MM.1S (cell line): ENCODE measurements around the gene ANGEL1.

Source experiments
- DNase-seq: peaks from one replicate; pipeline ENCODE4 v3.0.0-alpha.2; 2015
- H2AFZ ChIP-seq: fragments of 300-600 bp; sonication (generic); 2 replicates; pipeline ENCODE4 v1.6.0; 2016; ENCODE audit warnings: antibody characterized with exemption, low read length
- H3F3A ChIP-seq: fragments of 300-600 bp; sonication (generic); 2 replicates; pipeline ENCODE4 v1.6.1; 2016; ENCODE audit warnings: mild to moderate bottlenecking, antibody characterized with exemption, low read length, moderate library complexity, mixed read lengths; ENCODE audit not compliant: insufficient read depth
- H3K27ac ChIP-seq: fragments of 300-600 bp; sonication (generic); 2 replicates; pipeline ENCODE4 v1.5.1; 2016; ENCODE audit warnings: mild to moderate bottlenecking, low read length
- H3K27me3 ChIP-seq: fragments of 300-600 bp; sonication (generic); replicated peaks from 2 replicates; pipeline ENCODE4 v1.6.0; 2016; ENCODE audit warnings: low read length; ENCODE audit not compliant: insufficient read depth
- H3K36me3 ChIP-seq: fragments of 300-600 bp; sonication (generic); replicated peaks from 2 replicates; pipeline ENCODE4 v1.6.1; 2016; ENCODE audit warnings: mild to moderate bottlenecking, low read length, mixed read lengths; ENCODE audit not compliant: insufficient read depth
- H3K4me1 ChIP-seq: fragments of 300-600 bp; sonication (generic); 2 replicates; pipeline ENCODE4 v1.6.1; 2016; ENCODE audit warnings: low read length, mixed read lengths
- H3K4me2 ChIP-seq: fragments of 300-600 bp; sonication (generic); 2 replicates; pipeline ENCODE4 v1.6.0; 2016; ENCODE audit warnings: low read depth, low read length
- H3K4me3 ChIP-seq: fragments of 300-600 bp; sonication (generic); 2 replicates; pipeline ENCODE4 v1.5.1; 2016; ENCODE audit warnings: low read length, mixed read lengths
- H3K79me2 ChIP-seq: fragments of 300-600 bp; sonication (generic); 2 replicates; pipeline ENCODE4 v1.6.1; 2016; ENCODE audit warnings: mixed run types, low read length, mixed read lengths
- H3K9ac ChIP-seq: fragments of 300-600 bp; sonication (generic); 2 replicates; pipeline ENCODE4 v1.6.1; 2016; ENCODE audit warnings: low read length, mixed read lengths
- H3K9me2 ChIP-seq: fragments of 300-600 bp; sonication (generic); replicated peaks from 2 replicates; pipeline ENCODE4 v1.6.1; 2016; ENCODE audit warnings: mild to moderate bottlenecking, low read length, mixed read lengths; ENCODE audit not compliant: insufficient read depth
- H3K9me3 ChIP-seq: fragments of 300-600 bp; sonication (generic); replicated peaks from 2 replicates; pipeline ENCODE4 v1.6.1; 2016; ENCODE audit warnings: mild to moderate bottlenecking, low read length, mixed read lengths; ENCODE audit not compliant: insufficient read depth
- H4K20me1 ChIP-seq: fragments of 300-600 bp; sonication (generic); 2 replicates; pipeline ENCODE4 v1.6.1; 2016; ENCODE audit warnings: mild to moderate bottlenecking, low read length, moderate library complexity, mixed read lengths; ENCODE audit not compliant: insufficient read depth
- EZH2 ChIP-seq: fragments of 300-600 bp; sonication (generic); optimal IDR thresholded peaks from 2 replicates; pipeline ENCODE3; 2017; ENCODE audit warnings: low read depth, mild to moderate bottlenecking, antibody characterized with exemption, low read length, mixed read lengths
- EZH2phosphoT487 ChIP-seq: fragments of 300-600 bp; sonication (generic); IDR thresholded peaks from 2 replicates; pipeline ENCODE4 v1.6.1; 2018; ENCODE audit warnings: antibody characterized with exemption, low read length
- TF ChIP-seq, protein P1 (sequence below): fragments of 300-600 bp; sonication (generic); IDR thresholded peaks from 2 replicates; pipeline ENCODE4 v1.5.1; 2016; ENCODE audit warnings: antibody characterized with exemption, low read length, mixed read lengths

Gene ANGEL1

DNA sequence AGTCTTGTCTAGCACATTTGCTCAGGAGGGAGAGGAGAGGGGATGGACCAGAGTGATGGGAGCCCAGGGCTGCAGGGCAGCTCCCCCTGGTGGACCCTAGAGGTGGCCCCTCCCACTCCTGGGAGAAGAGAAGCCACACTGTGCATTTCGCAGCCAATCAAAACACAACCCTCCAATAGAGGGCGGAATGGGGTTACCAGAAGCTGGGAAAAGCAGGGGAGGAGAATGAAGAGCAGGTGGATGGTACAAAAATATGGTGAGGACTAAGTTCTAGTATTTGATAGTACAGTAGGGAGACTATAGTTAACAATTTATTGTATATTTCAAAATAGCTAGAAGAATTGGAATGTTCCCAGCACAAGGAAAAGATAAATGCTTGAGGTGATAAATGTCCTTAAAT lies 27.8 kb downstream of the ANGEL1 start:
- Histone ChIP-seq H3K4me3 (no peak overlapping the region), H3K4me2 (no peak overlapping the region), H3K27me3 (no peaks in the 10 kb centered on the region), H3K4me1 (no peaks in the 10 kb centered on the region), H3K27ac (no peak overlapping the region), H3F3A (no peaks in the 10 kb centered on the region), H3K9me2 (no peaks in the 10 kb centered on the region), H4K20me1 (no peaks in the 10 kb centered on the region), H3K9ac (no peak overlapping the region), H2AFZ (no peak overlapping the region), H3K79me2 (no peaks in the 10 kb centered on the region), H3K9me3 (no peaks in the 10 kb centered on the region), H3K36me3 (no peaks in the 10 kb centered on the region)
- peak; percentile 34 for DNase-seq
- no peak for TF ChIP-seq EZH2phosphoT487
- TF ChIP-seq, protein P1, sequence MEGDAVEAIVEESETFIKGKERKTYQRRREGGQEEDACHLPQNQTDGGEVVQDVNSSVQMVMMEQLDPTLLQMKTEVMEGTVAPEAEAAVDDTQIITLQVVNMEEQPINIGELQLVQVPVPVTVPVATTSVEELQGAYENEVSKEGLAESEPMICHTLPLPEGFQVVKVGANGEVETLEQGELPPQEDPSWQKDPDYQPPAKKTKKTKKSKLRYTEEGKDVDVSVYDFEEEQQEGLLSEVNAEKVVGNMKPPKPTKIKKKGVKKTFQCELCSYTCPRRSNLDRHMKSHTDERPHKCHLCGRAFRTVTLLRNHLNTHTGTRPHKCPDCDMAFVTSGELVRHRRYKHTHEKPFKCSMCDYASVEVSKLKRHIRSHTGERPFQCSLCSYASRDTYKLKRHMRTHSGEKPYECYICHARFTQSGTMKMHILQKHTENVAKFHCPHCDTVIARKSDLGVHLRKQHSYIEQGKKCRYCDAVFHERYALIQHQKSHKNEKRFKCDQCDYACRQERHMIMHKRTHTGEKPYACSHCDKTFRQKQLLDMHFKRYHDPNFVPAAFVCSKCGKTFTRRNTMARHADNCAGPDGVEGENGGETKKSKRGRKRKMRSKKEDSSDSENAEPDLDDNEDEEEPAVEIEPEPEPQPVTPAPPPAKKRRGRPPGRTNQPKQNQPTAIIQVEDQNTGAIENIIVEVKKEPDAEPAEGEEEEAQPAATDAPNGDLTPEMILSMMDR = peak; percentile 69
- TF ChIP-seq EZH2 = no peak

DNA sequence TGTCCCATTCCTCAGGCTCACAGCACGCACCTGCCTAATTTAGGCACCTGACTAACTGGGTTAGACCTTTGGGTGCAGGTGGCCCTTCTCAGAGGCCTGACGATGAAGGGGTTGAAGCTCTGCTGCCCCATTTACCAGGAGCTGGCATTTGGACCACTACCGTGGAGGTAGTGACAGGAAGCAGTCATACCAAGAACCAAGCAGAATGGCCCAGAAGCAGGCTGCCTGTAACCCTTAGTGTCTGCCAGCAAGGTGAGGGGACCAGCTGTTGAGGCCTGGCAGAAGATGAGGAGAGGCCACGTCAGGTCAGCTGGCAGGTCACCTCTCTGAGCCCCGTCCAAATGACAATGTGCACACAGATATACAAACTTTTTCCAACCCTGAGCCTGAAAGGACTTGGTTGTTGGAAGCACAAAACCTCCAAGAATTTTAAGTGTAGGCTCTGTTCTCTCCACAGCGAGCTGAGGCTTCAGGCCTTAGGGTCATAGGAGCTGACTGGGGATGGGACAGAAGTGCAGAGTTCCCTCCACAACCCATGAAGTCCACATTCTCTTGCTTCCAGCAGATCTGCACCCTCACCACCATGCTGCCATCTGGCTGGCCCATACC lies 28.3 kb downstream of the ANGEL1 start:
- Histone ChIP-seq H3F3A (no peaks in the 10 kb centered on the region), H3K36me3 (no peaks in the 10 kb centered on the region)

DNA sequence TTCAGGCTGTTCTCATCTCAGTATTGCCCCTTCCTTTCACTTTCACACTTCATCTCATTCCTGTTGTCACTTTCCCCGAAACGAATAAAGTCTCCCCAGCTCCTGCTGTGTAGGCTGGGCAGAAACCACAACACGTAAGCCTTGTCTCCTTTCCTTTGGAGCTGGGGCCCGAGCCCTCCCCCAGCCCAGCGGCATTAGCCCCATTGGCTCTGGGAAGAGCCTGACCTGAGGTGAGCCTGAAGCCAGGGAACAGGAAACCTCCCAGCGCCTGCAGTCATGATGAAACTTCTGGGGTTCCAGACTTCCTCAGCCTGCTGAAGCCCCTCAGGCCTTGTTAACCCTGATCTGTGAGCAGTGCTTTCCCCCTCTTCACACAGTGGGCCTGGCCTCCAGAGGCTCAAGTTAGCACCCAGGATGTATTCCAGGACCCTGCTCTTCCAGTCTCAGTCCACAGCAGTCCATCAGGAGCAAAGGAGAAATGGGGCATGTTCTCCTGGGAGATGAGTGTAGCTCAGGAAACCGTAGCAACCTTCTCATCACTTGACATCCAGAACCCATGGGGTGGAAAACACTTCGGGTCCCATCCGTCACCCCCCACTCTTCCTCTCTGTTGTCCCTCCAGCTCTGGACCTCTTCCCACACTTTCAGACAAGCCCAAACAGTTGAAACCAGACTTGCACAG lies 29.7 kb downstream of the ANGEL1 start:
- Histone ChIP-seq H3K79me2 (no peaks in the 10 kb centered on the region), H3K4me2 (no peak overlapping the region), H3K9me3 (no peaks in the 10 kb centered on the region), H3K36me3 (no peaks in the 10 kb centered on the region), H3K9ac (no peak overlapping the region), H3K4me1 (no peaks in the 10 kb centered on the region), H3K9me2 (no peaks in the 10 kb centered on the region), H3K27ac (no peak overlapping the region), H4K20me1 (no peaks in the 10 kb centered on the region), H3F3A (no peaks in the 10 kb centered on the region), H3K4me3 (no peak overlapping the region), H2AFZ (no peak overlapping the region), H3K27me3 (no peaks in the 10 kb centered on the region)
- no peak for DNase-seq
- TF ChIP-seq, protein P1 = no peak
- TF ChIP-seq EZH2 (no peak), EZH2phosphoT487 (no peak)

More for the DNA sequence above, 28.3 kb downstream of the ANGEL1 start:
- H3K9ac ChIP-seq = no peak overlapping the region
- no peak overlapping the region for H2AFZ ChIP-seq
- H3K9me2 ChIP-seq = no peaks in the 10 kb centered on the region
- H3K27me3 ChIP-seq = no peaks in the 10 kb centered on the region
- H3K9me3 ChIP-seq = no peaks in the 10 kb centered on the region
- H3K4me1 ChIP-seq = no peaks in the 10 kb centered on the region
- H3K27ac ChIP-seq = no peak overlapping the region
- no peaks in the 10 kb centered on the region for H4K20me1 ChIP-seq
- H3K79me2 ChIP-seq = no peaks in the 10 kb centered on the region
- no peak for TF ChIP-seq EZH2
- no peak overlapping the region for H3K4me3 ChIP-seq
- DNase-seq = no peak
- no peak overlapping the region for H3K4me2 ChIP-seq

DNA sequence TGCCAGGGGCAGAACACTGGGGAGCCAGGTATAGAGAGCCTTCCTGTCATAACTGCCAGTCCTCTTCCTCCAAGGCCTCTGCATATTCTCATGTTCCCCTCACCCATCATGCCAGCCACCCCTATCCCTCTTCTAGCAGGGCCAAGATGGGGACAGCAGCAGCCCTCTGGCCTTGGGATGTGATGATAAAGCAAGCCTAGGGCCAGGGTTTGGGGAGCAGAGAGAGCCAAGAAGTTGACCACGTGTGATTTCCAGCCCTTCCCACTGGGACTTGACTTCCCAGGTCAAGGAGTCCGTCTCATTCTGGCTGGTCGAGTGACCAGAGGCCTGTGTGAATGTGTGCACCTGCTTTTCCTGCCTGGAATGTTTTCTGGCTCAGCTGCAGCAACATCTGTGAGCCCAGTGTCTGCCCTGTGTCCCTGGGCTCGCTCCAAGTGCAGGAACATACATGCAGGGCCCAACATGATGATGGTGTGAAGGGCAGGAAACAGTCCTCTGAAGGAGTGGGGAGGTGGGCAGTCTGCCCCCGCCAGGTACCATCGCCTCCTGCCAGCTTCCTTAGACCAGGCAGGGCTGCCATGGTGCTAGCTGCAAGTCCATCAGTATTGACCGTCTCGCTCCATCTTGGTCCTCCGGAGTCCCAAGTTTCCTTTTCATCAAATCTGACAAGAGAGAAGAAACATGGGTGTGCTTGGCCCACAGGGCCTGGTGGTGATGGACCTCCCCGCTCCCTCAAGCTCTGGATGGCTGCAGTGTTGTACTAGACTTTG lies 30.4 kb downstream of the ANGEL1 start:
- Histone ChIP-seq H3K9ac (no peak overlapping the region), H4K20me1 (no peaks in the 10 kb centered on the region), H3K27ac (no peak overlapping the region), H3F3A (no peaks in the 10 kb centered on the region), H3K9me2 (no peaks in the 10 kb centered on the region), H3K36me3 (no peaks in the 10 kb centered on the region), H3K27me3 (no peaks in the 10 kb centered on the region), H2AFZ (no peak overlapping the region), H3K79me2 (no peaks in the 10 kb centered on the region), H3K4me3 (no peak overlapping the region), H3K9me3 (no peaks in the 10 kb centered on the region), H3K4me2 (no peak overlapping the region), H3K4me1 (no peaks in the 10 kb centered on the region)
- TF ChIP-seq, protein P1 = no peak
- TF ChIP-seq EZH2 (no peak), EZH2phosphoT487 (no peak)
- DNase-seq = no peak
